Measurements from ENCODE around the gene IQGAP1.
A peak's percentile ranks its signal among the peaks of the same experiment; 100 is the strongest.
"Not testable (repeated sequence)": the region's sequence is repeated elsewhere in the genome, so short reads cannot be mapped to it uniquely, and the experiment has no call there.

IQGAP1 gene

DNA sequence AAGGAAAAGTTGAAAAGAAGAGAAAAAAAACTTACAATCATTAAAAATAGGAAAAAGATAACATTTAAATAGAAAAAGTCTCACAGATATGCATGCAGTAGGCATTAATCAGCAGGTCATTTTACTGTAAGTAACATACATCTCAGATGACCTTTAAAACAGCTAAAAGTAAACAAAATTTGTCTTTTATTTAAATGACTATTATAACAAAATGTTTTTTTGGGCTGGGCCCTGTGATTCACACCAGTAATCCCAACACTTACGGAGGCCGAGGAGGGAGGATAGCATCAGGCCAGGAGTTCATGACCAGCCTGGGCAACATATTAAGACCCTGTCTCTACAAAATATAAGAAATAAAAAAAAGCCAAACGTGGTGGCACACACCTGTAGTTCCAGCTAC, 14.7 kb downstream of the IQGAP1 start:
- H3K4me3 ChIP-seq (ENCODE audit: low read depth, low read length): no peak overlapping the region
- DNase-seq (ENCODE audit: low read depth): no peak

DNA sequence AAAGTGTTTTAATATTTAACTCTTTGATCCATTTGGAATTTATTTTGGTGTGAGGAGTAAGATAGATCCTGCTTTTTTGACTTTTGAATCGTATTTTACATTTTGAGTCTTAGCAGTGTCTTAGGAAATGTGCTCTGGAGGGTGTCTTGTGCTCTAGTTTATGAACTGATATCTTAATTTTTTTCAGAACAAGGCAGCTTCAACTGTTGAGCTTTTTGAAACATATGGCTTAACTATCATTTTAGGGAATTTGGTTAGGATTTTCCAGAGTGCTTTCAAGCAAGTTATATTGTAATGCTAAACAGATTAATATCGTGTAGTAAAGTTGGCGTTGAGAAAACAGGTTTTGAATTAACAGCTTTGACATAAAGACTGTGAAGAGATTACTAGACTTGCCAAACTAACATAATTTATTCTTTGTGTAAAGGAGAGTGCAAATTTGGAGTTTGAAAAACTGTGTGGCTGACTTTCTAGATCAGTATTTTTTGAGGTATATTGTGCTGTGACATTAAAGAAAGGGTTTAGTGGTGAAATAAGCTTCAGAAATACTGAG, 17.1 kb downstream of the IQGAP1 start:
- DNase-seq (ENCODE audit: low read depth): no peak
- H3K4me3 ChIP-seq (ENCODE audit: low read depth, low read length): no peak overlapping the region

GRCh38 chr15:90407336-90407735, 19.3 kb downstream of the IQGAP1 start:
- no peak for DNase-seq (ENCODE audit: low read depth)

GRCh38 chr15:90407871-90408317, 19.9 kb downstream of the IQGAP1 start:
- DNase-seq (ENCODE audit: low read depth): no peak
- no peak overlapping the region for H3K4me3 ChIP-seq (ENCODE audit: low read depth, low read length)

More at GRCh38 chr15:90407336-90407735, 19.3 kb downstream of the IQGAP1 start:
- H3K4me3 ChIP-seq (ENCODE audit: low read depth, low read length): no peak overlapping the region

DNA sequence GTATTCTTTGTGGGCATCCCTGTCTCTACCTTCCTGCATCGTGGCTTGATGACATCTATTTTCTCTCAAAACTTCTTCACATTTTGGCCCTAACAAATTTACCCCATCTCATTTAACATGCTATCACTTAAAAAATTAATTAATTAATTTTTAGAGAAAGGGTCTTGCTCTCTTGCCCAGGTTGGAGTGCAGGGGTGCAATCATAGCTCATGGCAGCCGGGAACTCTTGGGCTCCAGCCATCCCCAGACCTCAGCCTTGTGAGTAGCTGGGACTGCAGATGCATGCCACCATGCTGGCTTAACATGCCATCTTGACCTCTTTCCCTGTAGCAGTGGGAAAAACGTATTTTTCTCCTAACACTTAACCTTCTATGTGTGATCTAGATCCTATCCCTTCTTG, 20.6 kb downstream of the IQGAP1 start:
- no peak overlapping the region for H3K4me3 ChIP-seq (ENCODE audit: low read depth, low read length)
- DNase-seq (ENCODE audit: low read depth): no peak

DNA sequence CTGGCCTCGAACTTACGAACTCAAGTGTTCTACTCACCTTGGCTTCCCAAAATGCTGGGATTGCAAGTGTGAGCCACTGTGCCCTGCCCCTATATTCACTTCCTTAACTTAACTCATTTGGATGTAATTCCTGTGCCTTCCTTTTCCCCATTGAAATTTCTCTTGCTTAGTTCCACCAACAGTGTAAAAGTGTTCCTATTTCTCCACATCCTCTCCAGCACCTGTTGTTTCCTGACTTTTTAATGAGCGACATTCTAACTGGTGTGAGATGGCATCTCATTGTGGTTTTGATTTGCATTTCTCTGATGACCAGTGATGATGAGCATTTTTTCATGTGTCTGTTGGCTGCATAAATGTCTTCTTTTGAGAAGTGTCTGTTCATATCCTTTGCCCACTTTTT, 21.5 kb downstream of the IQGAP1 start:
- H3K4me3 ChIP-seq (ENCODE audit: low read depth, low read length); DNase-seq (ENCODE audit: low read depth): not testable (repeated sequence)

GRCh38 chr15:90410316-90410715, 22.3 kb downstream of the IQGAP1 start:
- not testable (repeated sequence) for DNase-seq (ENCODE audit: low read depth); H3K4me3 ChIP-seq (ENCODE audit: low read depth, low read length)

DNA sequence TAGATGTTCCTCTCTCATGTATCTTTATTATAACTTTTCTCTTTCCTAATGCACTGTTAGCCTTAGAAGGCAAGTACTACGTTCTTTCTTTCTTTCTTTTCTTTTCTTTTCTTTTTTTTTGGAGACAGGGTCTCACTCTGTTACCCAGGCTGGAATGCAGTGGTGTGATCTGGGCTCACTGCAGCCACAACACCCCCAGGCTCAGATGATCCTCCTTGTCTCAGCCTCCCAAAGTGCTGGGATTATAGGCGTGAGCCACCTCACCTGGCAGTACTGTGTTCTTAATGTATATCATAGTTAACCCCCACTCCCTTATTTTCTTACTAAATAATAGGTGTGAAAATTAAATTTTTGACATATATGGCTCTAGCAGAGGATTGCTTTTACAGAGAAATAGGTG, 23.1 kb downstream of the IQGAP1 start:
- DNase-seq (ENCODE audit: low read depth): no peak
- H3K4me3 ChIP-seq (ENCODE audit: low read depth, low read length): no peak overlapping the region

GRCh38 chr15:90412356-90413194, 24.5 kb downstream of the IQGAP1 start:
- DNase-seq (ENCODE audit: low read depth): no peak
- H3K4me3 ChIP-seq (ENCODE audit: low read depth, low read length): no peak overlapping the region

- H3K4me3 ChIP-seq (ENCODE audit: low read depth, low read length): no peak overlapping the region
- no peak for DNase-seq (ENCODE audit: low read depth)
Observed at GRCh38 chr15:90413411-90414379, 25.7 kb downstream of the IQGAP1 start.

- H3K4me3 ChIP-seq (ENCODE audit: low read depth, low read length): no peak overlapping the region
- DNase-seq (ENCODE audit: low read depth): peak; percentile 43
Observed at GRCh38 chr15:90414408-90415028, 26.5 kb downstream of the IQGAP1 start.

GRCh38 chr15:90416052-90416451, 28.0 kb downstream of the IQGAP1 start:
- not testable (repeated sequence) for H3K4me3 ChIP-seq (ENCODE audit: low read depth, low read length); DNase-seq (ENCODE audit: low read depth)

- no peak overlapping the region for H3K4me3 ChIP-seq (ENCODE audit: low read depth, low read length)
- no peak for DNase-seq (ENCODE audit: low read depth)
Observed at GRCh38 chr15:90418627-90419026, 30.6 kb downstream of the IQGAP1 start.

GRCh38 chr15:90419206-90419605, 31.2 kb downstream of the IQGAP1 start:
- H3K4me3 ChIP-seq (ENCODE audit: low read depth, low read length): no peak overlapping the region
- no peak for DNase-seq (ENCODE audit: low read depth)

DNA sequence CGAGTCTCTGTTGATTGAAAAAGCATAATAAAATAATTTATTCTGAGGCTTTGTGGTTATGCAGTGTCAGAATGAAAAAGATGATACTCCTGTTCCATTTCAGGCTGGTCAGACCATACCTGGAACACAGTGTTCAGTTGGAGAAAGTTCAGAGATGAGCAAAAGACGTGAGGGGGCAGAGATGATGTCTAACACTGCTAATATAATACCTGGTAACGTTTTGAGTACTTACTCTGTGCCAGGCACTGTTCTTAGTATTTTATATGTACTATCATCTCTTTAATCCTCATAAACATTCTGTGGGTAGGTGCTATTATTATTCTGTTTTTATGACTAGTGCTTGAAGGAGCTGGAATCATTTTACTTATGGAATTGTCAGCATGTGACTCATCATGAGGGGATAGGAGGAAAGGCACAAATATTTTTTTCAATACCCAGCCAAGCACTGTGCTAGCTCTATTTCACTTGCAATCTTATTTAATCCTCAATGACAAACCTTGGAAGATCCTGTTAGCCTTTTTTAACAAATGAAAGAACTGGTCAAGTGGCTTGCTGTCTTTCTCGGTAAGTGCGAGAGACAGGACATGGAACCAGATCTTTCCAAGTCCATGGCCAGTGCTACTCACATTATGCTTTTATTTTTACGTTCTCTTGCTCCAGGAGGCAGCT, 31.8 kb downstream of the IQGAP1 start:
- peak overlapping the region; percentile 14 for H3K4me3 ChIP-seq (ENCODE audit: low read depth, low read length)
- peak; percentile 71 for DNase-seq (ENCODE audit: low read depth)

GRCh38 chr15:90420451-90420850, 32.4 kb downstream of the IQGAP1 start:
- no peak overlapping the region for H3K4me3 ChIP-seq (ENCODE audit: low read depth, low read length)

GRCh38 chr15:90421527-90421926, 33.5 kb downstream of the IQGAP1 start:
- H3K4me3 ChIP-seq (ENCODE audit: low read depth, low read length): no peak overlapping the region
- no peak for DNase-seq (ENCODE audit: low read depth)

More at GRCh38 chr15:90420451-90420850, 32.4 kb downstream of the IQGAP1 start:
- DNase-seq (ENCODE audit: low read depth): no peak

GRCh38 chr15:90422043-90422442, 34.0 kb downstream of the IQGAP1 start:
- DNase-seq (ENCODE audit: low read depth): no peak
- H3K4me3 ChIP-seq (ENCODE audit: low read depth, low read length): no peak overlapping the region

- H3K4me3 ChIP-seq (ENCODE audit: low read depth, low read length): no peak overlapping the region
- DNase-seq (ENCODE audit: low read depth): no peak
Observed at GRCh38 chr15:90422936-90423335, 34.9 kb downstream of the IQGAP1 start.

All from skeletal muscle cell (primary cell).